Measurements from ENCODE around the gene COG5.

GRCh38 chr7:107492875-107493274 is 70.8 kb downstream of the COG5 start:
- TF ChIP-seq, protein P1, sequence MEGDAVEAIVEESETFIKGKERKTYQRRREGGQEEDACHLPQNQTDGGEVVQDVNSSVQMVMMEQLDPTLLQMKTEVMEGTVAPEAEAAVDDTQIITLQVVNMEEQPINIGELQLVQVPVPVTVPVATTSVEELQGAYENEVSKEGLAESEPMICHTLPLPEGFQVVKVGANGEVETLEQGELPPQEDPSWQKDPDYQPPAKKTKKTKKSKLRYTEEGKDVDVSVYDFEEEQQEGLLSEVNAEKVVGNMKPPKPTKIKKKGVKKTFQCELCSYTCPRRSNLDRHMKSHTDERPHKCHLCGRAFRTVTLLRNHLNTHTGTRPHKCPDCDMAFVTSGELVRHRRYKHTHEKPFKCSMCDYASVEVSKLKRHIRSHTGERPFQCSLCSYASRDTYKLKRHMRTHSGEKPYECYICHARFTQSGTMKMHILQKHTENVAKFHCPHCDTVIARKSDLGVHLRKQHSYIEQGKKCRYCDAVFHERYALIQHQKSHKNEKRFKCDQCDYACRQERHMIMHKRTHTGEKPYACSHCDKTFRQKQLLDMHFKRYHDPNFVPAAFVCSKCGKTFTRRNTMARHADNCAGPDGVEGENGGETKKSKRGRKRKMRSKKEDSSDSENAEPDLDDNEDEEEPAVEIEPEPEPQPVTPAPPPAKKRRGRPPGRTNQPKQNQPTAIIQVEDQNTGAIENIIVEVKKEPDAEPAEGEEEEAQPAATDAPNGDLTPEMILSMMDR (IDR thresholded peaks at IDR 0.05), result no peak
- TF ChIP-seq USF2 (IDR thresholded peaks at IDR 0.05; ENCODE audit: borderline replicate concordance, low read depth, low read length) (no peak), TEAD4 (IDR thresholded peaks at IDR 0.05; ENCODE audit: borderline replicate concordance, insufficient read depth) (no peak), EP300 (IDR thresholded peaks at IDR 0.05; ENCODE audit: borderline replicate concordance in 1 of 2, low read depth in 1 of 2, low read length in 1 of 2) (no peak), EZH2phosphoT487 (IDR thresholded peaks at IDR 0.05; ENCODE audit: borderline replicate concordance, low read depth) (no peak)

Measured in SK-N-SH (cell line).